AG09319 (cell line): Measurements from ENCODE around the gene HPCAL1.
"Not testable (repeated sequence)": the region's sequence is repeated elsewhere in the genome, so short reads cannot be mapped to it uniquely, and the experiment has no call there.

Experiments
- DNase-seq: peaks from one replicate; pipeline ENCODE4 v3.0.0-alpha.2; 2010; ENCODE audit warnings: low read depth; ENCODE audit errors: extremely low read depth
- TF ChIP-seq, protein P1 (sequence below): IDR thresholded peaks from 2 replicates; pipeline ENCODE4 v1.5.1; 2011; ENCODE audit warnings: low read depth, mild to moderate bottlenecking, inconsistent platforms, low read length, moderate library complexity

HPCAL1 gene

DNA sequence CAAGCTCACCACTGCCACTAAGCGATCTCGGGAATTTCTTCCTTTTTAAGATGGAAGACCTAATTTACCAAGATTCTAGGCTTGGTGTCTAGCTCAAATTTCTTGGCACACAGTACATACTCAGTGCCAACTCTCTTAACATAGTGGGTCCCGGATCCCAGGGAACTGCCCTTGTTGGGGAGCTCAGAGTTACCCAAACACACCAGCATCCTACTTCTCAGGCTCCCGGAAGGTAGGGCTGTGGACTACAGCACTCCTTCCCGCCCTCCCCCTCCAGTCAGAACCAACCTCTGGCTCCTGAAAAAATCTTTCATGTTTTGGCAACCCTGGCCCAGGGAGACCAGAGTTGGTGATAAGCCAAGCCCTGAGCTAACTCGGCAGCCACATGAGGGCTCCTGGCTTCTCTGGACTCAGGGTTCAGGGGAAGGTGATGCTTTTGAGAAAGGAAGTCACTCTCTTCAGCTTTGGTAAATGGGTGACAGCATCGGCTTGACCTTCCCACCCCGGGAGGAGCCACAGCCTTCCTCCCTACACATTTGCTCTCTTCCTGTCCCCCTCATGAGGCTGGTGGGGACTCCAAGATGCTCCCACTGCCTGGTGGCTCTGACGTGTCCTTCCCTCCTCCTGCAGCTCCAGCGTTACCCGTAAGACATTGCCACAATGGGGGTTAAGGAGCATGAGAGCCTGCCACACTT lies 136.6 kb downstream of the HPCAL1 start:
- TF ChIP-seq, protein P1, sequence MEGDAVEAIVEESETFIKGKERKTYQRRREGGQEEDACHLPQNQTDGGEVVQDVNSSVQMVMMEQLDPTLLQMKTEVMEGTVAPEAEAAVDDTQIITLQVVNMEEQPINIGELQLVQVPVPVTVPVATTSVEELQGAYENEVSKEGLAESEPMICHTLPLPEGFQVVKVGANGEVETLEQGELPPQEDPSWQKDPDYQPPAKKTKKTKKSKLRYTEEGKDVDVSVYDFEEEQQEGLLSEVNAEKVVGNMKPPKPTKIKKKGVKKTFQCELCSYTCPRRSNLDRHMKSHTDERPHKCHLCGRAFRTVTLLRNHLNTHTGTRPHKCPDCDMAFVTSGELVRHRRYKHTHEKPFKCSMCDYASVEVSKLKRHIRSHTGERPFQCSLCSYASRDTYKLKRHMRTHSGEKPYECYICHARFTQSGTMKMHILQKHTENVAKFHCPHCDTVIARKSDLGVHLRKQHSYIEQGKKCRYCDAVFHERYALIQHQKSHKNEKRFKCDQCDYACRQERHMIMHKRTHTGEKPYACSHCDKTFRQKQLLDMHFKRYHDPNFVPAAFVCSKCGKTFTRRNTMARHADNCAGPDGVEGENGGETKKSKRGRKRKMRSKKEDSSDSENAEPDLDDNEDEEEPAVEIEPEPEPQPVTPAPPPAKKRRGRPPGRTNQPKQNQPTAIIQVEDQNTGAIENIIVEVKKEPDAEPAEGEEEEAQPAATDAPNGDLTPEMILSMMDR: no peak
- DNase-seq: no peak

- no peak for DNase-seq
Measured at GRCh38 chr2:10439971-10440370, 137.3 kb downstream of the HPCAL1 start.

GRCh38 chr2:10440736-10441135 lies 138.0 kb downstream of the HPCAL1 start:
- DNase-seq: no peak
- TF ChIP-seq, protein P1: no peak

More at GRCh38 chr2:10439971-10440370, 137.3 kb downstream of the HPCAL1 start:
- TF ChIP-seq, protein P1: no peak

GRCh38 chr2:10441948-10442347 lies 139.2 kb downstream of the HPCAL1 start:
- TF ChIP-seq, protein P1: no peak
- DNase-seq: no peak

GRCh38 chr2:10442469-10443126 lies 139.9 kb downstream of the HPCAL1 start:
- DNase-seq: not testable (repeated sequence)

DNA sequence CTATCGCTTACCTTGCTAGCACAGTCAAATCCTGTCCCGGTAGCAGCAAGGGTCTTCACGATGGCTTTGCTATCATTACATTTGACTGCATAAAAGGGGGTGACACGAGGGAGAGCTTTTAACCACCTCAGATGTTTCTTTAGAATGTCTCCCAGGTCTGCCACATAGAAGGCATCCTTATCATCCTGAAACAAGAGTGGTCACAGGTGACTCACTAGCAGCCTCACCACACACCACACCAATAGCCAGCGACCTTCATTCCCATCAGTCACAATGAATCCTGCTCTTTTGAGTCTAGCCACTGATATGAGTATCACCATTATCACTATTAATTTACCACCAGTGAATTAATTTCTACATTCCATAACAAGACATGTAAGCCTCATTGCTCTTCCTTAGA lies 141.8 kb downstream of the HPCAL1 start:
- TF ChIP-seq, protein P1: no peak
- no peak for DNase-seq

DNA sequence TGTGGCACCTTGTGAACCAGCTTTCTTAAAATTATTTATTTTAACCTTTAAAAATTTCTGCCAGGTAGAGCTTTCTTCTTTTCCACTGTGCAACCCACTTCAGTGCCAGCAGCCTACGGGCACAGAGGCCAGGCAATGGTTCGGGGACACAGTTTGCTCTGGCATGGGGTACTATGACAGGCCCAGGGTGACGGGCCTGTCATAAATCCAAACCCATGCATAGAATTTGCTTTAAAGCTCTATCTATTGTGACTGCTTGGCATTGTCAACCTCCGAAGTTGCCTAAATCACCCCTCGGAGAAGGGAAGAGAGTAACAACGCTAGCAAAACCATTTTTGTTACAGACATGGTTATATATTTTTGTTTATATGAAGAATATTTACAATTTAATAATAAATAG lies 143.9 kb downstream of the HPCAL1 start:
- no peak for DNase-seq
- TF ChIP-seq, protein P1: no peak
